K562 (cell line): ENCODE results near the gene SYNPO2. TPM values are rescaled to one million over a fixed set of nuclear protein-coding genes. Genes with fewer than 3 reads are reported as not detected.

Experiments used
- MEIS2 ChIP-seq: fragments of 450-650 bp; IDR thresholded peaks from 2 replicates; pipeline ENCODE4 v1.6.1; 2014; ENCODE audit warnings: mild to moderate bottlenecking; ENCODE audit not compliant: partially characterized antibody
- PKNOX1 ChIP-seq: fragments of 450-650 bp; IDR thresholded peaks from 2 replicates; pipeline ENCODE4 v1.6.1; 2016
- PRDM10 ChIP-seq: fragments of 450-650 bp; IDR thresholded peaks from 2 replicates; pipeline ENCODE4 v1.6.1; 2018; ENCODE audit not compliant: partially characterized antibody
- PTTG1 ChIP-seq: fragments of 450-650 bp; IDR thresholded peaks from 2 replicates; pipeline ENCODE4 v1.6.1; 2016; ENCODE audit warnings: low read depth, mild to moderate bottlenecking, missing genetic modification characterization, missing compliant biosample characterization
- SREBF2 ChIP-seq: sonication (generic); formaldehyde crosslinking; IDR thresholded peaks from 2 replicates; pipeline ENCODE4 v1.4.0; 2020; ENCODE audit warnings: mild to moderate bottlenecking, missing genetic modification reagents
- ZHX1 ChIP-seq: fragments of 150-350 bp; conservative IDR thresholded peaks from 2 replicates; pipeline ENCODE4 v1.6.1; 2014; ENCODE audit warnings: low read length
- ZNF224 ChIP-seq: sonication (generic); formaldehyde crosslinking; IDR thresholded peaks from 2 replicates; pipeline ENCODE4 v1.8.0; 2022; ENCODE audit warnings: mild to moderate bottlenecking, missing genetic modification reagents
- ZNF395 ChIP-seq: fragments of 200-800 bp; sonication (Bioruptor generic); IDR thresholded peaks from 2 replicates; pipeline ENCODE4 v1.6.1; 2017; ENCODE audit warnings: missing genetic modification characterization, missing compliant biosample characterization
- polyA plus RNA-seq, 8 experiments: library from polyadenylated mRNA; depleted of rRNA in 4 of 8; stranded (reverse) in 5 of 8; unstranded in 3 of 8; fragments of >200 nt; fragmentation: Nextera tagmentation in 2 of 8; fragmentation: Illumina TruSeq in 1 of 8; extraction: Ambion mirVana in 2 of 8; extraction: Trizol in 1 of 8; gene quantifications; 2 replicates each; pipeline versions ENCODE4 v1.2.1 to v1.2.3, GENCODE V29; 2011 to 2014; ENCODE audit warnings: inconsistent platforms in 1 of 8, missing spikeins in 1 of 8
- total RNA-seq, 7 experiments: library from RNA; depleted of rRNA in 6 of 7; stranded (reverse); fragments of >200 nt in 6 of 7; fragmentation: Illumina TruSeq in 2 of 7; extraction: Trizol in 2 of 7; gene quantifications; 2 replicates each; pipeline versions ENCODE4 v1.2.1 to v1.2.3, GENCODE V29; 2011 to 2021; ENCODE audit warnings: low replicate concordance in 1 of 7

The SYNPO2 gene
- total and polyA plus RNA-seq, 9 of the 15 experiments (the other 6 are each of a cell fraction or from before 2014, with no cell fraction given) = 0.03 to 0.18 TPM; not detected in 7

- TF ChIP-seq ZHX1 = no peak
- TF ChIP-seq ZNF395 (CRISPR knock-in tag) = no peak
- TF ChIP-seq ZNF224 (CRISPR knock-in tag) = no peak
- no peak for TF ChIP-seq PTTG1
- TF ChIP-seq PRDM10 = no peak
- no peak for TF ChIP-seq SREBF2 (CRISPR knock-in tag)
- peak; percentile 21; the same call in 1 of the 2 replicates for TF ChIP-seq PKNOX1
- TF ChIP-seq MEIS2 = peak; percentile 42
These were observed 204.6 kb downstream of the SYNPO2 start (continued) for GRCh38 chr4:119093042-119093827.
